Esophagus muscularis mucosa (tissue), 4 donors: ENCODE results near the gene UBL4A.

ENCODE experiments used
- EP300 ChIP-seq: sonication (generic); formaldehyde crosslinking; IDR thresholded peaks from one replicate; pipeline ENCODE4 v1.6.1; 2017; ENCODE audit warnings: antibody characterized with exemption
- POLR2A ChIP-seq: fragments of 450-650 bp; IDR thresholded peaks from one replicate; pipeline ENCODE4 v1.6.1; 2017; ENCODE audit warnings: antibody characterized with exemption, moderate library complexity, mild to moderate bottlenecking, low read depth
- TF ChIP-seq, protein P1 (sequence below), 3 experiments: fragments of 200-600 bp in 2 of 3; fragments of 450-650 bp in 1 of 3; sonication (generic) in 2 of 3; IDR thresholded peaks; one replicate each; pipeline ENCODE4 v1.5.1; 2017 to 2019; ENCODE audit warnings: antibody characterized with exemption in 3 of 3, mild to moderate bottlenecking in 2 of 3, moderate library complexity in 1 of 3

DNA sequence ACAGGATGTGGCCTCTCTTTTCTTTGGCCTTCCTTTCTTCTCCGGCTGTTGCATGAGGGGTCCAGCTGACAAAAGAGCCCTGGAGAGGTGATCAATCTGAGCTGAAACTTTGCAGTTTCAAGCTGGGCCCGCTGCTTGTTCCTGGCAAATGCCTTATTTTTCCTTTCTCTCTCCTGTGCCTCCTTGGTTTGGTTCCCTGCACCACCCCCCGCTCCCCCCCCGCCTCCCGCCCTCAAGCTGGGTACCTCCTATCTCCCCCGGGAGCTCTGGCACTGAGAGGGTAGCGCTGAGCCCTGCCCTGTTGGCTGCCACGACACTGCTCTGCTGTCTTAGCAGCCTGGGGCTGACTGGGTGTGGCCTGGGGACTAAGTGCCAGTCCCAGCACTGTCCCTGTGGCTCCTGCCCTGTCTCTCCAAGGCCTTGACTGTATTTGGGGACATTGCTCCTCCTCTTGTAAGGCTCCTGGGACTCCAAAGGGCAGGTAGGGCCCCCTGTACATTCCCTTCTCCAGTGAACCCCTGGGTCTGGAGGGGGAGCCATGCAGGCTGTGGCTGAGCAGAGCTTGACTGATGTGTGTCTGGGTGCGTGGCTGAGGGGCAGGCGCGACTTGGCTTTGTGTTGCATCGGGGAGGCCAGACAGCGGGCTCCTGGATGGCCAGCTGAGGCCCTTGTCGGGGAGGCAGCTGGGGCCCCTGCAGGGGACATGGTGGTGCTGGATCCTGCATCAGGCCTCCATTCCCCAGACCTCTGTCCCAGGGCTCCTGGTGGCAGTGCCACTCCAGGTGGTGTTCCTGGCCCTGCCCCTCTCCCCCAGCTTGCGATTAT, 27.2 kb downstream of the UBL4A start:
- TF ChIP-seq, protein P1, sequence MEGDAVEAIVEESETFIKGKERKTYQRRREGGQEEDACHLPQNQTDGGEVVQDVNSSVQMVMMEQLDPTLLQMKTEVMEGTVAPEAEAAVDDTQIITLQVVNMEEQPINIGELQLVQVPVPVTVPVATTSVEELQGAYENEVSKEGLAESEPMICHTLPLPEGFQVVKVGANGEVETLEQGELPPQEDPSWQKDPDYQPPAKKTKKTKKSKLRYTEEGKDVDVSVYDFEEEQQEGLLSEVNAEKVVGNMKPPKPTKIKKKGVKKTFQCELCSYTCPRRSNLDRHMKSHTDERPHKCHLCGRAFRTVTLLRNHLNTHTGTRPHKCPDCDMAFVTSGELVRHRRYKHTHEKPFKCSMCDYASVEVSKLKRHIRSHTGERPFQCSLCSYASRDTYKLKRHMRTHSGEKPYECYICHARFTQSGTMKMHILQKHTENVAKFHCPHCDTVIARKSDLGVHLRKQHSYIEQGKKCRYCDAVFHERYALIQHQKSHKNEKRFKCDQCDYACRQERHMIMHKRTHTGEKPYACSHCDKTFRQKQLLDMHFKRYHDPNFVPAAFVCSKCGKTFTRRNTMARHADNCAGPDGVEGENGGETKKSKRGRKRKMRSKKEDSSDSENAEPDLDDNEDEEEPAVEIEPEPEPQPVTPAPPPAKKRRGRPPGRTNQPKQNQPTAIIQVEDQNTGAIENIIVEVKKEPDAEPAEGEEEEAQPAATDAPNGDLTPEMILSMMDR (IDR thresholded peaks at IDR 0.05), result no peak
- TF ChIP-seq POLR2A, result no peak
- no peak for TF ChIP-seq EP300
